ENCODE results near the gene ATM.

The ATM gene, protein sequence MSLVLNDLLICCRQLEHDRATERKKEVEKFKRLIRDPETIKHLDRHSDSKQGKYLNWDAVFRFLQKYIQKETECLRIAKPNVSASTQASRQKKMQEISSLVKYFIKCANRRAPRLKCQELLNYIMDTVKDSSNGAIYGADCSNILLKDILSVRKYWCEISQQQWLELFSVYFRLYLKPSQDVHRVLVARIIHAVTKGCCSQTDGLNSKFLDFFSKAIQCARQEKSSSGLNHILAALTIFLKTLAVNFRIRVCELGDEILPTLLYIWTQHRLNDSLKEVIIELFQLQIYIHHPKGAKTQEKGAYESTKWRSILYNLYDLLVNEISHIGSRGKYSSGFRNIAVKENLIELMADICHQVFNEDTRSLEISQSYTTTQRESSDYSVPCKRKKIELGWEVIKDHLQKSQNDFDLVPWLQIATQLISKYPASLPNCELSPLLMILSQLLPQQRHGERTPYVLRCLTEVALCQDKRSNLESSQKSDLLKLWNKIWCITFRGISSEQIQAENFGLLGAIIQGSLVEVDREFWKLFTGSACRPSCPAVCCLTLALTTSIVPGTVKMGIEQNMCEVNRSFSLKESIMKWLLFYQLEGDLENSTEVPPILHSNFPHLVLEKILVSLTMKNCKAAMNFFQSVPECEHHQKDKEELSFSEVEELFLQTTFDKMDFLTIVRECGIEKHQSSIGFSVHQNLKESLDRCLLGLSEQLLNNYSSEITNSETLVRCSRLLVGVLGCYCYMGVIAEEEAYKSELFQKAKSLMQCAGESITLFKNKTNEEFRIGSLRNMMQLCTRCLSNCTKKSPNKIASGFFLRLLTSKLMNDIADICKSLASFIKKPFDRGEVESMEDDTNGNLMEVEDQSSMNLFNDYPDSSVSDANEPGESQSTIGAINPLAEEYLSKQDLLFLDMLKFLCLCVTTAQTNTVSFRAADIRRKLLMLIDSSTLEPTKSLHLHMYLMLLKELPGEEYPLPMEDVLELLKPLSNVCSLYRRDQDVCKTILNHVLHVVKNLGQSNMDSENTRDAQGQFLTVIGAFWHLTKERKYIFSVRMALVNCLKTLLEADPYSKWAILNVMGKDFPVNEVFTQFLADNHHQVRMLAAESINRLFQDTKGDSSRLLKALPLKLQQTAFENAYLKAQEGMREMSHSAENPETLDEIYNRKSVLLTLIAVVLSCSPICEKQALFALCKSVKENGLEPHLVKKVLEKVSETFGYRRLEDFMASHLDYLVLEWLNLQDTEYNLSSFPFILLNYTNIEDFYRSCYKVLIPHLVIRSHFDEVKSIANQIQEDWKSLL (N-terminal part only)

DNA sequence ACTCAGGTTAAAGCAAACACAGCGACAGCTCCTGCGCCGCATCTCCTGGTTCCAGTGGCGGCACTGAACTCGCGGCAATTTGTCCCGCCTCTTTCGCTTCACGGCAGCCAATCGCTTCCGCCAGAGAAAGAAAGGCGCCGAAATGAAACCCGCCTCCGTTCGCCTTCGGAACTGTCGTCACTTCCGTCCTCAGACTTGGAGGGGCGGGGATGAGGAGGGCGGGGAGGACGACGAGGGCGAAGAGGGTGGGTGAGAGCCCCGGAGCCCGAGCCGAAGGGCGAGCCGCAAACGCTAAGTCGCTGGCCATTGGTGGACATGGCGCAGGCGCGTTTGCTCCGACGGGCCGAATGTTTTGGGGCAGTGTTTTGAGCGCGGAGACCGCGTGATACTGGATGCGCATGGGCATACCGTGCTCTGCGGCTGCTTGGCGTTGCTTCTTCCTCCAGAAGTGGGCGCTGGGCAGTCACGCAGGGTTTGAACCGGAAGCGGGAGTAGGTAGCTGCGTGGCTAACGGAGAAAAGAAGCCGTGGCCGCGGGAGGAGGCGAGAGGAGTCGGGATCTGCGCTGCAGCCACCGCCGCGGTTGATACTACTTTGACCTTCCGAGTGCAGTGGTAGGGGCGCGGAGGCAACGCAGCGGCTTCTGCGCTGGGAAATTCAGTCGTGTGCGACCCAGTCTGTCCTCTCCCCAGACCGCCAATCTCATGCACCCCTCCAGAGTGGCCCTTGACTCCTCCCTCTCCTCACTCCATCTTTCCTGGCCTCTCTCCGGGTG, at the start of gene ATM, which contains the start of gene NPAT:
TSS of gene ATM (plus strand) at position 494 of the 774 bp plus-strand sequence. CDS start 4,558 bp downstream, outside the sequence.
TSS of gene NPAT (minus strand) at position 65 of the 774 bp plus-strand sequence. CDS start 102 bp downstream, outside the sequence.
- peak within 1 kb of the TSS; percentile 88 for H3K4me3 ChIP-seq (ENCODE audit: low read depth, low read length)
- TF ChIP-seq, protein P1, sequence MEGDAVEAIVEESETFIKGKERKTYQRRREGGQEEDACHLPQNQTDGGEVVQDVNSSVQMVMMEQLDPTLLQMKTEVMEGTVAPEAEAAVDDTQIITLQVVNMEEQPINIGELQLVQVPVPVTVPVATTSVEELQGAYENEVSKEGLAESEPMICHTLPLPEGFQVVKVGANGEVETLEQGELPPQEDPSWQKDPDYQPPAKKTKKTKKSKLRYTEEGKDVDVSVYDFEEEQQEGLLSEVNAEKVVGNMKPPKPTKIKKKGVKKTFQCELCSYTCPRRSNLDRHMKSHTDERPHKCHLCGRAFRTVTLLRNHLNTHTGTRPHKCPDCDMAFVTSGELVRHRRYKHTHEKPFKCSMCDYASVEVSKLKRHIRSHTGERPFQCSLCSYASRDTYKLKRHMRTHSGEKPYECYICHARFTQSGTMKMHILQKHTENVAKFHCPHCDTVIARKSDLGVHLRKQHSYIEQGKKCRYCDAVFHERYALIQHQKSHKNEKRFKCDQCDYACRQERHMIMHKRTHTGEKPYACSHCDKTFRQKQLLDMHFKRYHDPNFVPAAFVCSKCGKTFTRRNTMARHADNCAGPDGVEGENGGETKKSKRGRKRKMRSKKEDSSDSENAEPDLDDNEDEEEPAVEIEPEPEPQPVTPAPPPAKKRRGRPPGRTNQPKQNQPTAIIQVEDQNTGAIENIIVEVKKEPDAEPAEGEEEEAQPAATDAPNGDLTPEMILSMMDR (IDR thresholded peaks at IDR 0.05; ENCODE audit: low read depth, low read length, missing control alignments): peak; percentile 79
- DNase-seq (ENCODE audit: low read depth): peak; percentile 96

DNA sequence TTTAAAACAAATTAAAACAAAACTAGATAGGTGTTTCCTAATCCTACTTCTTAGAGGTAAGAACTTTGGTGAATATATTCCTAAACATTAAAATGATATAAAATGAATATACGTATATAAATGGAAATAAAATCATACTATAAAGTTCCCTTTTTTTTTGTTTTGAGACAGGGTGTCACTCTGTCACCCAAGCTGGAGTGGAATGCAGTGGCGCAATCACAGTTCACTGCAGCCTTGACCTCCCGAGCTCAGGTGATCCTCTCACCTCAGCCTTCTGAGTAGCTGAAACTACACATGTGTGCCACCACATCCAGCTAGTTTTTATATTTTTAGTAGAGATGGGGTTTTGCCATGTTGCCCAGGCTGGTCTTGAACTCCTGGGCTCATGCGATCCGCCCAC, 45.3 kb upstream of the ATM start:
- DNase-seq (ENCODE audit: low read depth): no peak
- TF ChIP-seq, protein P1 (IDR thresholded peaks at IDR 0.05; ENCODE audit: low read depth, low read length, missing control alignments): no peak
- no peak overlapping the region for H3K4me3 ChIP-seq (ENCODE audit: low read depth, low read length)

DNA sequence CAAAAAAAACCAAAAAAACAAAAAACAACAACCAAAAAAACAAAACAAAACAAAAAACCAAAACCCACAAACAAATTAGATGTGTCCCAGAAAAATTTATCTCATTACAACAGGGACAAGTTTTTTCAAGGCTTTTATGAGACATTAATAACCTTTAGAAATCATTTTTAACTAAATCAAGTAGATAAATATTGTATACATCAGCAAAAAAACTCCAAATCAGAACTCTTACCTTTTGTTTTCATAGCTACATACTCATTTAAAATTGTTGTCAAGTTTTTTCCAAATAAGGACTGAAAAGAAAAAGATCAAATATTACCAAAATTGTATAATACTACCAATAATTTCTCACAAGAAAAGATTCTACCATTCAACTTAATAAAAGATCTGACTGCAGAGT, 29.1 kb upstream of the ATM start:
- no peak overlapping the region for H3K4me3 ChIP-seq (ENCODE audit: low read depth, low read length)
- TF ChIP-seq, protein P1 (IDR thresholded peaks at IDR 0.05; ENCODE audit: low read depth, low read length, missing control alignments): no peak
- no peak for DNase-seq (ENCODE audit: low read depth)

DNA sequence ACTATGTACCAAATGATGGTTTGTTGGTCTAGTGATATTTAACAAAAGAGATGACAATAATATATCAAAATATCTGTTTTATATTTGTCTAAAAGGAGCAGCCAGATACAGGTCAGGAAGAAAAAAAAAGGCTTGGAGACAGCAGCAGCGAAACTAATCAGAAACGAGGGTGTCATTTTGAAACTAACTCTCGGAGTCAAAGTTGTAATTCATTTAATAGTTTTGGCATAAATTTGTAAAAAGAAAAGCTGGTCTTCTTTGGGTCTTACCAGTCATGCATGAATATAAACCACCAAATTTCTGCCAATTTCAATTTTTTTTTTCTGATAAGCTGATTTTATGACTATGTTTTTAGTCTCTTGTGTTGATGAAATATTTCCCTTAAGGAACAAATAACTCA, 26.0 kb upstream of the ATM start:
- H3K4me3 ChIP-seq (ENCODE audit: low read depth, low read length): no peak overlapping the region
- TF ChIP-seq, protein P1 (IDR thresholded peaks at IDR 0.05; ENCODE audit: low read depth, low read length, missing control alignments): no peak
- no peak for DNase-seq (ENCODE audit: low read depth)

DNA sequence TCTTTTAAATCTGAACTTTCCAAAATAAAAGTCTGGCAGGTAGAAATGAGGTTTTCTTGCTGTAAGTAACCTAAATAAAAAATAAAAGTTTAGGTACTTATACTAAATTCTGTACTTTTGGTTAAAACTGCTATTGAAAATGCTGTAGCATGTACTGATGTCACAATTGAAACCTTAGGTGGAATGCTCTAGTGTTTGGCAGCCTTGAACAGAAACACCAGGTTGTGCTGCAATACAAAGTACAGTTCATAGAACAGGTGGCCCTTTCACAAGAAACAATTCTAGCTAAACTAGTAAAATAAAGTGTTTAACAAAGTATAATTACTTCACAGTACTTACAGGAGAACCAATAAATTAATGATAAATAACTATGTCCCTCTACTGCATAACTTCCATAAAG, 25.5 kb upstream of the ATM start:
- TF ChIP-seq, protein P1 (IDR thresholded peaks at IDR 0.05; ENCODE audit: low read depth, low read length, missing control alignments): no peak
- H3K4me3 ChIP-seq (ENCODE audit: low read depth, low read length): no peak overlapping the region
- DNase-seq (ENCODE audit: low read depth): peak; percentile 12

DNA sequence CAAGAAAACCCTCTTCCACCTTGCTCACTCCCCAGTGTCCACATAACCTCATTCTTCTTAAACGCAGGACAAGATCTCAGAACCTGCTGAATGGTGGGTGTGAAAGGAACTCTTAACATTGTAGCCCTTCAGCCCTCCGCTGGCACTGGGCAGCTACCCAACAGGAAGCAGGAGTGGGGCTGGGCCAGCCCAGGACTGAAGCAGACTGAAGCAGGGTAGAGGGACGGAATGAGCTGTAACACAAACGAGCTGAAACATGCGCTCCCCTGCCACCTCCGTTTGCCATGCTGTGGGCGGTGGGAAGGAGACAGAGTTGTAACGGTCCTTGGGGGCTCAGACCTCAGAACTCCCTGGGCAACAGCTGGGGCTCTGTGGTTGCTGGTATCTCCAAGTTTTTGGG, 24.0 kb upstream of the ATM start:
- no peak for DNase-seq (ENCODE audit: low read depth)
- no peak overlapping the region for H3K4me3 ChIP-seq (ENCODE audit: low read depth, low read length)
- TF ChIP-seq, protein P1 (IDR thresholded peaks at IDR 0.05; ENCODE audit: low read depth, low read length, missing control alignments): no peak
